Measurements from ENCODE around the gene KCNH4.

DNA sequence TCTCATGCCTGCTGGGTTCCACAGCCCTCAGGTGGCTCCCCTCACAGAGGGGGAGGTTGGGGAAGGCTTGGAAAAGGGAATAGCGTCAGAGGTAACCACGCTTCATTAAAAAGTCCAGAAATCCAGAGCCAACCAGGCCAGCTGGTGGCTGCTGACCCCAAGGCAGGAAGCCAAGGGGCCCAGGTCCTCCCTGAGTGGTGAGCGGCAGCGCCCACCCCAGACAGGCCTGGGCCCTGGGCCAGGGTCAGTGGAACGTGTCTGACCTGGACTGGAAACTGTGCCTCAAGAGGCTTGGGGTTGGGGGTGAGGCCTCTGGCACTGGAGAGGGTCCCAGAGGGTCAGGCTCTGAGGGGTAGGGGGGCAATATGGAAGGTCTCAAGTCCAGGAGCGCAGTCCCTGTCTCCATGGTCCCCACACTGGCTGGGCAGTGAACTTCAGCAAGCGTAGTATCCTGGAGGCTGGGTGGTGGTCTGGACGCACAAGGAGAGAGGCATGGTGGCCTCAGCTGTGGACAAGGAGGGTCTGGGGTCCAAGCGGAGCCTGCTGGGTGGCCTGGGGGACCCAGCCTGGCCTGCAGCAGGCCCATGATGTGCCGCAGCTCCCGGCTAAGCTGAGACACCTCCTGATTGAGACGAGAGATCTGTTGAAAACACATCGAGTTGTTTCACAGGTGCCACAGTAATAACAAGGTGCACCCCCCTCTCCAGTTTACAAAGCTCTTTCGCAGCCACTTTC, 21.0 kb downstream of the KCNH4 start:
- TF ChIP-seq POLR2AphosphoS5 (IDR thresholded peaks at IDR 0.05; ENCODE audit: low read depth, low read length) (no peak), SIN3A (IDR thresholded peaks at IDR 0.05; ENCODE audit: borderline replicate concordance, insufficient read depth, low read depth, low read length) (no peak), REST (IDR thresholded peaks at IDR 0.05; ENCODE audit: insufficient read depth in 1 of 2, low read depth in 2 of 2, low read length in 1 of 2) (no peak), TCF7L2 (IDR thresholded peaks at IDR 0.05; ENCODE audit: low read depth, low read length) (no peak)
- TF ChIP-seq, protein P1, sequence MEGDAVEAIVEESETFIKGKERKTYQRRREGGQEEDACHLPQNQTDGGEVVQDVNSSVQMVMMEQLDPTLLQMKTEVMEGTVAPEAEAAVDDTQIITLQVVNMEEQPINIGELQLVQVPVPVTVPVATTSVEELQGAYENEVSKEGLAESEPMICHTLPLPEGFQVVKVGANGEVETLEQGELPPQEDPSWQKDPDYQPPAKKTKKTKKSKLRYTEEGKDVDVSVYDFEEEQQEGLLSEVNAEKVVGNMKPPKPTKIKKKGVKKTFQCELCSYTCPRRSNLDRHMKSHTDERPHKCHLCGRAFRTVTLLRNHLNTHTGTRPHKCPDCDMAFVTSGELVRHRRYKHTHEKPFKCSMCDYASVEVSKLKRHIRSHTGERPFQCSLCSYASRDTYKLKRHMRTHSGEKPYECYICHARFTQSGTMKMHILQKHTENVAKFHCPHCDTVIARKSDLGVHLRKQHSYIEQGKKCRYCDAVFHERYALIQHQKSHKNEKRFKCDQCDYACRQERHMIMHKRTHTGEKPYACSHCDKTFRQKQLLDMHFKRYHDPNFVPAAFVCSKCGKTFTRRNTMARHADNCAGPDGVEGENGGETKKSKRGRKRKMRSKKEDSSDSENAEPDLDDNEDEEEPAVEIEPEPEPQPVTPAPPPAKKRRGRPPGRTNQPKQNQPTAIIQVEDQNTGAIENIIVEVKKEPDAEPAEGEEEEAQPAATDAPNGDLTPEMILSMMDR (IDR thresholded peaks at IDR 0.05): no peak

All from Panc1 (cell line).